ENCODE data around the gene SNTA1. TPM values are rescaled to one million over a fixed set of nuclear protein-coding genes. Genes with fewer than 3 reads are reported as not detected.
A peak's percentile ranks its signal among the peaks of the same experiment; 100 is the strongest.
"Not testable (repeated sequence)": the region's sequence is repeated elsewhere in the genome, so short reads cannot be mapped to it uniquely, and the experiment has no call there.

Gene SNTA1
- polyA plus RNA-seq, 1 donor (not counting 4 experiments of a cell fraction or from before 2014, with no cell fraction given), result 3.6 TPM

GRCh38 chr20:33442136-33443005, 1.2 kb downstream of the SNTA1 start:
- Histone ChIP-seq H3K4me2 (ENCODE audit: control insufficient read depth, extremely low read depth, insufficient read depth, low read depth, low read length) (peak overlapping the region; percentile 66), H3K9me3 (ENCODE audit: control insufficient read depth, low read depth, low read length) (no peaks in the 10 kb centered on the region), H3K27me3 (ENCODE audit: control insufficient read depth, extremely low read depth, insufficient read depth, low read length) (peaks cover 7% of the 10 kb centered on the region), H3K27ac (ENCODE audit: control insufficient read depth, insufficient read depth, low read length) (no peak overlapping the region), H4K20me1 (ENCODE audit: control insufficient read depth, extremely low read depth, insufficient read depth, low read length) (no peaks in the 10 kb centered on the region), H3K36me3 (ENCODE audit: control insufficient read depth in 2 of 2, extremely low read depth in 1 of 2, insufficient read depth in 2 of 2, low read length in 2 of 2) (peaks cover 0 to 1% of the 10 kb centered on the region in 2 experiments), H3K4me3 (ENCODE audit: control insufficient read depth in 2 of 3, extremely low read depth in 1 of 3, insufficient read depth in 2 of 3, low read depth in 1 of 3, low read length in 3 of 3) (peak overlapping the region in 2 of 3 experiments; percentile 49 to 50), H3K9ac (ENCODE audit: control insufficient read depth, extremely low read depth, insufficient read depth, low read length) (no peak overlapping the region), H3K79me2 (ENCODE audit: control insufficient read depth, insufficient read depth, low read length) (no peaks in the 10 kb centered on the region), H2AFZ (ENCODE audit: control insufficient read depth, low read length) (no peak overlapping the region), H3K9me1 (ENCODE audit: control insufficient read depth, extremely low read depth, insufficient read depth, low read length) (no peaks in the 10 kb centered on the region), H3K4me1 (ENCODE audit: control insufficient read depth, extremely low read depth, insufficient read depth, low read length) (peaks cover 4% of the 10 kb centered on the region)
- DNase-seq (ENCODE audit: low read depth, low spot score) (no peak), FAIRE-seq (no peak)
- TF ChIP-seq EZH2 (IDR thresholded peaks at IDR 0.05; ENCODE audit: low read length) (no peak), CTCF (optimal IDR thresholded peaks at IDR 0.05 in 1 of 3, IDR thresholded peaks at IDR 0.05 in 1 of 3, conservative IDR thresholded peaks at IDR 0.05 in 1 of 3; ENCODE audit: extremely low read depth in 1 of 3, insufficient read depth in 2 of 3, low read length in 3 of 3) (no peak)
- dilution Hi-C loops (cut with MboI; ENCODE audit: extremely low pct_ligation_motif_present, low sequenced_read_pairs), result no loop called here

- no peak overlapping the region for H3K27ac ChIP-seq (ENCODE audit: control insufficient read depth, insufficient read depth, low read length)
- no peak for FAIRE-seq
- H2AFZ ChIP-seq (ENCODE audit: control insufficient read depth, low read length), result no peak overlapping the region
Measured at GRCh38 chr20:33441142-33441955, 2.2 kb downstream of the SNTA1 start.

GRCh38 chr20:33440562-33440961, 3.0 kb downstream of the SNTA1 start:
- not testable (repeated sequence) for H2AFZ ChIP-seq (ENCODE audit: control insufficient read depth, low read length); H3K27ac ChIP-seq (ENCODE audit: control insufficient read depth, insufficient read depth, low read length); FAIRE-seq

More at GRCh38 chr20:33441142-33441955, 2.2 kb downstream of the SNTA1 start:
- Histone ChIP-seq H3K4me3 (ENCODE audit: control insufficient read depth in 2 of 3, extremely low read depth in 1 of 3, insufficient read depth in 2 of 3, low read depth in 1 of 3, low read length in 3 of 3) (no peak overlapping the region), H4K20me1 (ENCODE audit: control insufficient read depth, extremely low read depth, insufficient read depth, low read length) (no peaks in the 10 kb centered on the region), H3K9me3 (ENCODE audit: control insufficient read depth, low read depth, low read length) (no peaks in the 10 kb centered on the region), H3K79me2 (ENCODE audit: control insufficient read depth, insufficient read depth, low read length) (no peaks in the 10 kb centered on the region), H3K9ac (ENCODE audit: control insufficient read depth, extremely low read depth, insufficient read depth, low read length) (no peak overlapping the region), H3K4me1 (ENCODE audit: control insufficient read depth, extremely low read depth, insufficient read depth, low read length) (peaks cover 4% of the 10 kb centered on the region), H3K36me3 (ENCODE audit: control insufficient read depth in 2 of 2, extremely low read depth in 1 of 2, insufficient read depth in 2 of 2, low read length in 2 of 2) (peaks cover 0 to 1% of the 10 kb centered on the region in 2 experiments), H3K27me3 (ENCODE audit: control insufficient read depth, extremely low read depth, insufficient read depth, low read length) (peaks cover 7% of the 10 kb centered on the region), H3K9me1 (ENCODE audit: control insufficient read depth, extremely low read depth, insufficient read depth, low read length) (no peaks in the 10 kb centered on the region), H3K4me2 (ENCODE audit: control insufficient read depth, extremely low read depth, insufficient read depth, low read depth, low read length) (no peak overlapping the region)
- no peak for DNase-seq (ENCODE audit: low read depth, low spot score)
- dilution Hi-C loops (cut with MboI; ENCODE audit: extremely low pct_ligation_motif_present, low sequenced_read_pairs), result no loop called here
- no peak for TF ChIP-seq EZH2 (IDR thresholded peaks at IDR 0.05; ENCODE audit: low read length)
- TF ChIP-seq CTCF (optimal IDR thresholded peaks at IDR 0.05 in 1 of 3, IDR thresholded peaks at IDR 0.05 in 1 of 3, conservative IDR thresholded peaks at IDR 0.05 in 1 of 3; ENCODE audit: extremely low read depth in 1 of 3, insufficient read depth in 2 of 3, low read length in 3 of 3), result no peak

More at GRCh38 chr20:33440562-33440961, 3.0 kb downstream of the SNTA1 start:
- H3K4me2 ChIP-seq (ENCODE audit: control insufficient read depth, extremely low read depth, insufficient read depth, low read depth, low read length); H3K9me1 ChIP-seq (ENCODE audit: control insufficient read depth, extremely low read depth, insufficient read depth, low read length); dilution Hi-C loops (cut with MboI; ENCODE audit: extremely low pct_ligation_motif_present, low sequenced_read_pairs); H3K9me3 ChIP-seq (ENCODE audit: control insufficient read depth, low read depth, low read length); H3K9ac ChIP-seq (ENCODE audit: control insufficient read depth, extremely low read depth, insufficient read depth, low read length); H4K20me1 ChIP-seq (ENCODE audit: control insufficient read depth, extremely low read depth, insufficient read depth, low read length); H3K4me1 ChIP-seq (ENCODE audit: control insufficient read depth, extremely low read depth, insufficient read depth, low read length); H3K79me2 ChIP-seq (ENCODE audit: control insufficient read depth, insufficient read depth, low read length); H3K27me3 ChIP-seq (ENCODE audit: control insufficient read depth, extremely low read depth, insufficient read depth, low read length); H3K36me3 ChIP-seq (ENCODE audit: control insufficient read depth in 2 of 2, extremely low read depth in 1 of 2, insufficient read depth in 2 of 2, low read length in 2 of 2); DNase-seq (ENCODE audit: low read depth, low spot score); H3K4me3 ChIP-seq (ENCODE audit: control insufficient read depth in 2 of 3, extremely low read depth in 1 of 3, insufficient read depth in 2 of 3, low read depth in 1 of 3, low read length in 3 of 3): not testable (repeated sequence)
